NOMO-1 treated with DMSO at 0.1 percent for 48 hours (cell line): ENCODE data around the gene TUT7.
"Not testable (repeated sequence)": the region's sequence is repeated elsewhere in the genome, so short reads cannot be mapped to it uniquely, and the experiment has no call there.

Source experiments
- DNase-seq: peaks from one replicate; lab custom pipeline; 2025; ENCODE audit not compliant: unreplicated experiment; lab: John Stamatoyannopoulos, UW

Gene TUT7

DNA sequence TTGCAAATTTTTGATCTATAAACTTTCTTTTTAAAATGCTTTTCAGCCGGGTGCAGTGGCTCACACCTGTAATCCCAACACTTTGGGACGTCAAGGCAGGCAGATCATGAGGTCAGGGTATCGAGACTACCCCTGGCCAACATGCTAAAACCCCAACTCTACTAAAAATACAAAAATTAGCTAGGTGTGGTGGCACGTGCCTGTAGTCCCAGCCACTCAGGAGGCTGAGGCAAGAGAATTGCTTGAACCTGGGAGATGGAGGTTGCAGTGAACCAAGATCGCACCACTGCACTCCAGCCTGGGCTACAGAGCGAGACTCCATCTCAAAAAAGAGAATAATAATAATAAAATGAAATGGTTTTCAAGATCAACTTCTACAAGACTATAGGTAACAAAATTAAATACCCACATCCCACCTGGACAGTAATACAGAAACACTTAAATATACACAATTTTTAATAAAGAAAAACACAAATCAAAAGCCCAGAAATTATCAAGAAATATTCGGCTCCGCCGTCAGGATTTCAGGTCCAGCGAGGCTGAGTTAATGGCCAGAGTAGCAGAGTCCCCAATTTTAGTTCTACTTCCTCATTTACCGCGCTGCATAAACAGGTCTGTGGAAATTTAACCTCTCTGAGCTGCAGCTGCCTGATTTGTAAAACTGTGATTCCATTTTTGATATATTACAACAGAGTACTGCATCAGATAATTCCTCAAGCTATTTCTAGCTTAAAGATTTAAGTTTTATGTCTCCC lies 4.0 kb downstream of the TUT7 start:
- DNase-seq = peak; percentile 50

DNA sequence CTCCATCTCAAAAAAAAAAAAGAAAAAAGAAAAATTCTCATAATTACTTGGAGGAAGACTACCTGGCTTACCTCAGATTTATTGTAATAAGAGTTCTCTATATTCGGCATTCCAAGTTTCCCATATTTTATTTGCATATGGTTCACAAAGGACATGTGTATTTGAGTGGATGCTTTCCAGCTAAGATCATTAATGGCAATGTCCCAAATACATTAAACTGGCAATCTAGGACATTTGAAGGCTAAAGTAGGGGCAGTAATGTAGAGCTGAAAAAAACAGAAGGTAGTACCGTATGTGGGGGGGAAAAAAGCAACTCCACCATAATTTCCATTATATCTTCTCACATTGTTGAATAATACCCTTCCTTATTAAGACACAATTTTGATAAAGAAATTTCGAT lies 4.9 kb downstream of the TUT7 start:
- no peak for DNase-seq

DNA sequence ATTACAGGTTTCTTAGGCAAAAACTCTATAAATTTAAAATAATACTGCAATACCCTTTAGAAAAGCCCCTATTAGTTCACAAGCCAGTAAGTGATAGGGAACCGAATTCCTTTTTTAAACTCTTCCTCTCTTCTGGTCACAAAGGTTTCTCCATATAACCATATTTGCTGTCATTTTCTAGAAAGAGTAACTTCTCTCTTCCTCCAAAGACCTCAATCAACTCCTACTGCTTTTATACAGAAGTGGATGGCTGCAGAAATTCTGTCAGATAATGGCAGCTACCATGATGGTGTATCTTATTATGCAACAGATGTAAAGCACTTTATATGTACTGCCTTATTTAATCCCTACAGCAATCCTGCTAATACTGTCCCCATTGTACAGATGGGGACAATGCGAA lies 6.2 kb downstream of the TUT7 start:
- no peak for DNase-seq

DNA sequence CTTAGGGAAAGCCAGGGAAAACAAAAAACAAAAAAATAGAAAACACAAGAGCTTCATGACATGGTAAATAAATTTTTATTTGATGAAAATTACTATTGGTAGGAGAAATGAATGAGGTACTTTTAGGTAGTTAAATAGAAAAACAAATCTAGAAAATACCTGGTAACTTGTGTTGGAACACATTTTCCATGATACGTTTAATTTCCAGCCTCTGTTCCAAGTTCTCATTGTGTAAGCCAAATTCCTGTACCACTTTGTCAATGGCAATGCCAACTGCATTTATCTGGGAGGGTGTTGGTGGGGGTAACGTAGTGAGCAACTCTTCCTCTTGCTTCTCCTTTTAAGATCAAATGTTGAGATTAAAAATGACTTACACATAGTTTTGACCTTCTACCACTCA lies 9.4 kb downstream of the TUT7 start:
- no peak for DNase-seq

DNA sequence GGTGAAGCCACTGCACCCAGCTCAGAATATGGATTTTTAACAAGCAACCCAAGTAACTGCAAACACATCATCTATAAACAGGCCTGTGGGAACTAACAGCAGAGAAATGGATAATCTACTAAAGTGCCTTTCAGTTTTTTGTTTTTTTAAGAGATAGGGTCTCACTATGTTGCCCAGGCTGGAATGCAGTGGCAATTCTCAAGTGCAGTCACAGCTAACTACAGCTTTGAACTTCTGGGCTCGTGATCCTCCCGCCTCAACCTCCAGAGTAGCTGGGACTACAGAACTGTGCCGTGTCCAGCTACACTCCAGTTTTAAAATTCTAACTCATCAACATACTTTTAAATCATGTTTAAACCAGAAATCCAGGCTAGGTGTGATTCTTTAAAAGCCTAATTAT lies 11.9 kb downstream of the TUT7 start:
- no peak for DNase-seq

DNA sequence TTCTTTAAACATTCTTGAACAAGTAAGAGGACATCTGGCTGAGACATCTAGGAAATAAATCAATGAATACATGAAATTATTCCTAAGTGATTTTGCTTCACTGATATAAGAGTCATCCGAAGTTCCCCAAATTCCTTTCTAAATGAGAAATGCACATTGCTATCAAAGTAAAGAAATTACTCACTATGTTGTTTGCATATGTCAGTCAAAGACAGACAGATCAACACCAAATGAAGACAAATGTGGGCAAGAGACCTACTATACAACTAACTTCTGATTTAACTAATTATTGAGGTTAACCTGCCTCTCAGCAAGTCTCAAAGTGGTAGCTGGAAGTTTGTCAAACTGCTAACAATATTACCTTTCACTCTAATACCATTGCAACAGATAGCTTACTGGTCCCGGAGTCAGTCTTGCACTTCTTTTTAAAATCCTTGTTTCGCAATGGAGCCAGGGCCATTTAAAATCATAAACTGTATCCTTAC lies 13.2 kb downstream of the TUT7 start:
- peak; percentile 30 for DNase-seq

DNA sequence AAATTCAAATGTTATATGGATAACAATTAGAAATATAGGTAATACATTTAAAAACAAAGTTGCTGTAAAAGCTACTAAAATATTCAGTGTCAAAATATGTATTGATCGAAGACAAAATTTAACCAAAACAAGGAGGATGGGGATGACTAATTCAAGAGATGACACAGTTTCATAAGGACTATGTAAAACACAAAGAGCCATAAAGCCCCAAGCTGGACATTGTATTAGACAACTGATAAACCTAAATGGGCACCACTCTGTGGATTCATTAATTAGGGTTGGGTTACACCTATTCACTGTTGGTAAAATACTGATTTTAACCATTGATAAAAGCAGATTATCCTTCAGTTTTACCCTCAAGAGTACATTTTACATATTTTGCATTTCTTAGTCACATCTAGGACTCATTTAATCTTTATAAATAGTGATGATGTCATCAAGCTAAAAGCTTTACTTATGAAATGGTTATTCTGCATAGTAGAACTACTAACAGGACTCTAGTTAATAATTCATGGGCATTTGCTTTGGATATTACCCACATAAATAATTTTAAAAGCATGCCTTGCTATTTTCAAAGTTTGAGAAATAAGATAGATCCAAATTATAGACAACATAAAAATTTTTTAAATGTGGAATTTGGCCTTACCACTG lies 13.7 kb downstream of the TUT7 start:
- DNase-seq = no peak

DNA sequence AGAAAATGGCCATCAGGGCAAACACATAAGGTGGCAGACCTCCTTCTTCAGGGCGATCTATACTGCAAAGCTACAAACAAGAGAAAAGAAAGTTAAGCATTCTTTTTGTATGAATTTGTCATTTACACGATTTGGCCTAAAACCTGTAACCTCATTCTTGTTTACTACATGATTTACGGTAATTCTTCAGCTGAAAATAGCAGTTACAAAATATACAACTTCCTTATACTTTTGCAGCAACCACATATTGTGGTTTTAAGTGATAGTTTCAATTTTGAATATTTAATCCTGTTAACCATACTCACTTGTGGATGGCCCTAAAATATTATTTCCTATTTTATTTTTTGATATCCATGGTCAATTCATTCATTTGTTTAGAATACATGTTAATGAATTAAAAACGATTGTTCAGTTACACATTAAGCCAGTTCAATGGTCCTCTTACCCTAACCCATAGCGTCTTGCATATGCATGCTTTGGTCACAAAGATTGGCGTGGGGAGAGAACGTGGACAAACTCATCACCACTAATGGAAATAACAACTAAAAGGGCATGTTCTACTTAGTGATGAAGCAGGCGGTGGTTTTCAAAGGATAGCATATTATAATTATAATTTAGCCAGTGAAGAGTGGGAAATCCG lies 16.6 kb downstream of the TUT7 start:
- peak; percentile 61 for DNase-seq

DNA sequence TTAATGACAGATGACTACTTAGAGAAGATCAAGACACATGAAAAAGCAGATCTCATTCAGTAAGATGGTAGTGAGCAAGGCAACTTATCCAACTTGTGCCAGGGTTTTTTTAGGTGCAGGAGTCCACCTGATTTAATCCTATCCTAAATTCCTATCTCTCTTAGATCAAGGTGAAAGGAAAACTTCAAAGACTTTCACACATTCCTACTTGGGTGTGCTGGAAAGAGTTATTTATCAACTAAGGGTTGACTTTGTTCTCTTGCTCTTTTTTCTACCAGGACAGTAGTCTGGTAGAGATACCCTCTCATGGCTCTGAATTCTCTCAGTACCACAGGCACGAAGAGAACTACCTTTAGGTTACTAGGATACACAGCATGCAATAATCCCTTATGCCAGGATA lies 18.2 kb downstream of the TUT7 start:
- no peak for DNase-seq

DNA sequence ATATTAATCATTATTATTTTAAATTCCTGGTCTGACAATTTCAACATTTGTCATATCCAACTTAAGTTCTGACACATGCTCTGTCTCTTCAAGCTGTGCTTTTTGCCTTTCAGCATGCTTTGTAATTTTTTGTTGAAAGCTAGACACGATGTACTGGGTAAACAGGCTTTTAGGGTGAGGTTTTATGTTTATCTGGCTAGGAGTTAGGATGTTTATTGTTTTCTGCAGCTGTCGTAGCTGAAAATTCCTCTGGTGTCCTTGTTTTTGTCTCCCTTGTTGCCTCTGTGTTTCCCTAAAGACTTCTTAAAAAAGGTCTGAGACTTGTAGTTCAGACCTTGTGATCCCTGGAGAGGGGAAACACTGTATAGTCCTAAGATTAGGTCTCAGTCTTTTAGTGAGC lies 20.6 kb downstream of the TUT7 start:
- DNase-seq = no peak

DNA sequence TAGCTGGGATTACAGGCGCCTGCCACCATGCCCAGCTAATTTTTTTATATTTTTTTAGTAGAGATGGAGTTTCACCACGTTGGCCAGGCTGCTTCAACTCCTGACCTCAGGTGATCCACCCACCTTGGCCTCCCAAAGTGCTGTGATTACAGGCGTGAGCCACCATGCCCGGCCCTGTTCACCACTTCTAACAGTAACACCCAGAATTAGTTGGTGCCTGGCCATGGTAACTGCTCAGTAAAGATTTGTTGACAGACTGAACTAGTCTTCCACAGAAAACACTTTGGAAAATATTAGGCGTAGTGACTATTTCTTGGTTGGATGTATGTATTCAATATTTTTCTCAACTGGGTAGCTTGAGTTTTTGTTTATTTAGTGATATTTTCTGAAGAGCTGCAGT lies 24.0 kb downstream of the TUT7 start:
- no peak for DNase-seq

DNA sequence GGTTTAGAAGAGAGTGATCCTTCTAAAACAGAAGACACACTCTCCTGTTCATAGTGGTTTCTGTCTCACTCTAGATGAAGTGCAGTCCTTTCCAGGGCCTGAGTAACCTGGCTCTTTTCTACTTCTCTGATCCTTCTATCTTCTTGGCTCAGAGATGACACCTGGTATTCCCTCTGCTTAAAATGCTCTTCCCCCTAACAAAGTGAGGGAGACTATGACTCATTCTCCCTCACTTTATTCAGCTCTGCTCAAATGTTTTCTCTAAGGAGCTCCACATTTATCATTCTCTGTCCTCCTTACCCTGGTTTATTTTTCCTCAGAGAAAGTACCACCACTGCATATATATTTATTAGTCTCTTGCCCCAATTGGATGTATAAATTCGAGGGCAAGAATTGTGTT lies 24.6 kb downstream of the TUT7 start:
- no peak for DNase-seq

DNA sequence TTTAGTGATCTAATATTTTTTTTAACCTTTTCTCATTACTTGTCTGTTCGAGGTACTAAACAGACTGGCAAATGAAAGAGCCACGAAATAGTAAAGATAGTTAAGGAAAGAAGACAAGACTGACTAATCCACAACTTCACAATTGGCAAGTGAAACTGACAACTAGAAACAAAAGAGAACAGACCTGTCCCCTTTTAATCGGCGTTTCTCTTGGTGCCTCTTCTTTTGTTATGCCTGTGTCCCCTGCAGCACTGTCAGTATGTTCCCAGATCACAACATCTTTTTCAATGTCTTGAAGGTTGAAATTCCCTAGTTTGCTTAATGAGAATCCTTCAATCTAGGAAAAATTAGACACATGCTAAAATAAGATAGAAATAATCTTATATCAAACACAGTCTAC lies 26.1 kb downstream of the TUT7 start:
- no peak for DNase-seq

DNA sequence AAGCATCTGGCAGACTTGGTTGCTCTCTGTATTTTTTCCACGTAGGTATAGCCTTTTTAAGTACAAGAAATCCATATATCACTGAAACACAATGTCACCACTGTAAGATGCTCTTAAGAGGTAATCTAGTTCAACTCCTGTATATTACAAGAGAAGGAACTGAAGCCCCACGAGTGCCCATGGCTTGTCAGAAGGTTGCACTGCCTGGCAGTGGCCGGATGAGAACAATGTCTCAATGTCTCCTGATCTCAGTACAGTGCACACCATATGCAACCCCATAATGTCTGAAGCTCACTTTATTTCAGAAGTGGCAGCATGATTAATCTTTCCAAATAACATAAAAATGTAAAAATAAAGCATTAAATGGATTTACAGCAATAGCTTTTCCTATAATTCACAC lies 27.7 kb downstream of the TUT7 start:
- no peak for DNase-seq

DNA sequence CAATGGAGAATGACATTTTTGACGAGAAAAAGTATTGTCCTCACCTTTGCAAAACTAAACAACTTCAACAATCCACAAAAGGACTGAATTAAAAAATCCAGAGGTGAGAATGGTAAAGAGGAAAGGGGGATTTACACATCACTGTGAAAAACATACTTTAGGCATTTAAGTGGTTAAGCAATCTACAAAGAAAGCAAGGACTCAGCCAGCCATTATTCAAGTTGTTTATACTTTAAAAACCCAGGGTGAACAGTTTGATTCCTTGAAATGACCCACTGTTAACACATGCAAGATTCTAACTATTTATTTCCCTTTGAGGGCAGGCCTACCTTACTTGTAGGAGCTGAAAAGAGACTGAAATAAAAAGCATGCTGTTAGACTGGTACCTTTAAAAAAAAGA lies 29.3 kb downstream of the TUT7 start:
- DNase-seq = no peak

DNA sequence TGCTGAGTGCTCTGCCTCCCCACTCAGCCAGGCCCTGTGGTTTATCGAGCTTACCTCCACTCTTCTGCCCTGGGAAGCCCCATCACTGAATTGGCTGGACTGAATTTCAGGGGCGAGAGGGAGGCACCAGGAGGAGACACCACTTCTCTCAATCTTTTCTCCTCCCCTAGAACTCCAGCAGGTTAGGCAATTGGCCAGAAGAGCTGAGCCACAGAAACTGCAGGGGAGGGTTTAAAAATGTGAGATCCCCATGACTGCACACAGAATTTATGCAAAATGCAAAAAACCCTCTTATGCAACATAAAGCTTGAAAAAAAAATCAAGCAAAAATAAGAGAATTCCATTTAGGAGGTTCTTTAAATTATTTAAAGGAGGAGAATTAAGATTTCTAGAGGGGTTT lies 29.9 kb downstream of the TUT7 start:
- DNase-seq = no peak

DNA sequence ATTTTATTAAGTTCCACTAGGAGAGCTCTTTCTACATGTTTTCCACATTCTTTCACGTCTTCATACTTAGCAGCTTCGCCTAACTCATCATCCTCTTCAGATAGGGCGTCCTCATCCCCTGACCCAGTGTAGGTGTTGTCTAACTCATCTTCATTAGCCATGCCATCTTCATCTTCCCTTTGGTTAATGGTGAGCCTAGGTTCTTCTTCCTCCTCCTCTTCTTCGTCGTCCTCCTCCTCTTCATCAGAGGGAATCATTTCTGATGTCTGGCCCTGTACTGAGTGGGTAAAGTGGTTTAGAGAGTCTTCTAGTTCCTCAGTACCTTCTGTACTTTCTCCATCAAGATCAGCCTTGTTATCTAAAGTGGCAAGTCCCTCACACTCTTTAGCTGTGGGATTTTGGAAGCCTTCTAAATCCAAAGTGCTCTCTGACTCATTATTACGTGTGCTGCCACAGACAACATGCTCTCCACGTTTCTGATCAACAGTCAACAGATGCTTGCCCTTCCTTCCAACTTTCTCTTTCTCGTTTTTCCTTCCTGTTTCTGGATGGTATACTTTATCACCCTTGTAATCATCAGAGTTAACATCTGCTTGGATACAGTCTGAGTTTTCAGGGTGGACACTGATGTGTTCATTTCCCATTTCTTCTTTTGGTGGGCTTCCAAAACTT lies 31.1 kb downstream of the TUT7 start:
- no peak for DNase-seq

DNA sequence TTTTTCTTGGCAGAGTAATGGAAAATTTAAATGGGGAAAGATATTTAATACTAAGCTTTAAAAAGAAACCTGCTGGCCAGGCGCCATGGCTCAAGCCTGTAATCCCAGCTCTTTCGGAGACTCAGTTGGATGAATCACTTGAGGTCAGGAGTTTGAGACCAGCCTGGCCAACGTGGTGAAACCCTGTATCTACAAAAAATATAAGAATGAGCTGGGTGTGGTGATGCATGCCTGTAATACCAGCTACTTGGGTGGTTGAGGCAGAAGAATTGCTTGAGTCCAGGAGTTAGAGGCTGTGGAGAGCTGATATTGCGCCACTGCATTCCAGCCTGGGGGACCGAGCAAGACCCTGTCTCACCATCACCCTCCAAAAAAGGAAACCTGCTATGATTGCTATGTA lies 32.8 kb downstream of the TUT7 start:
- DNase-seq = no peak

DNA sequence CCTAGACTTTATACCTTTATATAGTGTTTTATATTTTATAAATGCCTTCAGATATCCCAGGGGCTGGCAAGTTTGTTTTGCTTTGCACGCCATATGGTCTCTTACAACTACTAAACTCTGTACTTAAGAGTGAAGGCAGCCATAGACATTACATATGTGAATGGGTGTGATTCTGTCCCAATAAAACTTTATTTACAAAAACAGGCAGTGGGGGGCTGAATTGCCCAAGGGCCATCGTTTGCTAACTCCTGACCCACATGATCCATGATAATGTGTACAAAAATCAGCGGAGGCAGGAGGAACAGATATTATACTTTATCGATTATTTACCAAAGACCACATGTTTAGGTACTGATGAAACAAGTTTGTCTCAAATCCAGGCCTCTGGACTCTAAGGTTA lies 36.0 kb downstream of the TUT7 start:
- DNase-seq = no peak

DNA sequence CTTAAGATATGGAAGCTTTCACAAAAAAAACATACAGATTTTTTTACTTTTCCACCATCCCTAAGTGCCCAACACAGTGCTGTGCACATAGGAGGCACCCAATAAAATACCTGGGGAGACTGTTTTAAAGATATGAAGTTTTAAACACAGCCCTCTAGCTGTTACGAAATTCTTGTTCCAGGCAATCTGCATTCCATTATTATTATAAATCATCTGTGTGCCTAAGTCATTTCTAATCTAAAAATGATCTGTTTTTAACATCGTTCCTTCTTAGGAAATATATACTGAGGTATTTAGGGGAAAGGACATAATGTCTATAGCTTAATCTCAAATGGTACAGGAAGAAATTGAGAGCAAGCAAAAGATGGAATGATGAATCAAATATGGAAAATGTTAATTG lies 39.1 kb downstream of the TUT7 start:
- no peak for DNase-seq

DNA sequence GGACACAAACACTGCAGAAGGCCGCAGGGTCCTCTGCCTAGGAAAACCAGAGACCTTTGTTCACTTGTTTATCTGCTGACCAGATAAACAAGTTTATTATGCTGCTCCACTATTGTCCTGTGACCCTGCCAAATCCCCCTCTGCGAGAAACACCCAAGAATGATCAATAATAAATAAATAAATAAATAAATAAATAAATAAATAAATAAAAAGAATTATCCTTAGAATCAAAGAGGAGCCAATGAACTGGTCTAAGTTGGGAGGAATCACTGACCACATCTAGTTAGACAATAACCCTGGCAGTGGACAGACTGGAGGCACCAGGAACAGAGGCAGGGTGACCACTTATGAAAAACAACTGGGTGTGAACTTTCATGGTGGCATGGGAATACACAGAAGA lies 41.3 kb downstream of the TUT7 start:
- not testable (repeated sequence) for DNase-seq

DNA sequence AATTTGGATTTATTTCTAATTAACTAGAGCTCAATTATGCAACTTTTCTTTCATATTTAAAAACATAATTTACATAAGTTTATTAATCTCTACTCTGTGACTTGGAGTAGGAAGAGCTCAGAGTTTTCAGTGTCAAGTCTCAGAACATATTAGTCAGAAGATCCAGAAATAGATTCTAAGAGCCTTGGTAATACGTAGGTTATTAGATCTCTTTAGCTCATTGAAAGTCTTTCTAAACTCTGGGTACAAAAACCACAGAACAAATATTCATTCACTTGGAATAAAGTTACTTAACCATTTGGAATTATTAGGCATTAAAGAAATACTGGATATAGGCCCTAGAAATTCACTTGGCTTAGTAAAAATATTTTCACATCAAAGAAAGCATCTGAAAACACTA lies 45.5 kb downstream of the TUT7 start:
- DNase-seq = no peak
